Dermis microvascular lymphatic vessel endothelial cell (primary cell): ENCODE results near the gene MYO1E. TPM values are rescaled to one million over a fixed set of nuclear protein-coding genes. Genes with fewer than 3 reads are reported as not detected.

ENCODE experiments used
- DNase-seq, 2 donors: peaks; one replicate each; pipeline versions ENCODE4 v3.0.0 to v3.0.0-alpha.2; 2010; ENCODE audit warnings: low read depth in 2 of 2
- total RNA-seq: library from RNA; depleted of rRNA; stranded (reverse); fragments of >200 nt; gene quantifications from 2 replicates; pipeline ENCODE4 v1.2.1, GENCODE V29; 2014

Gene MYO1E
- total RNA-seq, 1 donor from 2014 or later = 21.4 TPM

- DNase-seq = no peak
Measured at GRCh38 chr15:59268852-59269407, 103.7 kb downstream of the MYO1E start.

GRCh38 chr15:59268168-59268851 lies 104.4 kb downstream of the MYO1E start:
- DNase-seq = peak in 1 of 2 donors; percentile 39

GRCh38 chr15:59266028-59266427 lies 106.6 kb downstream of the MYO1E start:
- DNase-seq = no peak

GRCh38 chr15:59262316-59262715 lies 110.4 kb downstream of the MYO1E start:
- DNase-seq = no peak

GRCh38 chr15:59260090-59260489 lies 112.6 kb downstream of the MYO1E start:
- no peak for DNase-seq

- DNase-seq = no peak
Measured at GRCh38 chr15:59259137-59259943, 113.3 kb downstream of the MYO1E start.

GRCh38 chr15:59258317-59258716 lies 114.4 kb downstream of the MYO1E start:
- DNase-seq = no peak

- no peak for DNase-seq
Measured at GRCh38 chr15:59257140-59257539, 115.5 kb downstream of the MYO1E start.

GRCh38 chr15:59256482-59256881 lies 116.2 kb downstream of the MYO1E start:
- DNase-seq = no peak

GRCh38 chr15:59255680-59256336 lies 116.9 kb downstream of the MYO1E start:
- DNase-seq = no peak

GRCh38 chr15:59252137-59252536 lies 120.5 kb downstream of the MYO1E start:
- no peak for DNase-seq

GRCh38 chr15:59251001-59251845 lies 121.4 kb downstream of the MYO1E start:
- no peak for DNase-seq

- DNase-seq = no peak
Measured at GRCh38 chr15:59250249-59250648, 122.4 kb downstream of the MYO1E start.

GRCh38 chr15:59249816-59250215 lies 122.9 kb downstream of the MYO1E start:
- DNase-seq = no peak

GRCh38 chr15:59247364-59247763 lies 125.3 kb downstream of the MYO1E start:
- peak; percentile 64 to 78 for DNase-seq

- DNase-seq = no peak
Measured at GRCh38 chr15:59245559-59245958, 127.1 kb downstream of the MYO1E start.

- DNase-seq = no peak
Measured at GRCh38 chr15:59244337-59244736, 128.3 kb downstream of the MYO1E start.

- DNase-seq = no peak
Measured at GRCh38 chr15:59243622-59244021, 129.0 kb downstream of the MYO1E start.

GRCh38 chr15:59242649-59243048 lies 130.0 kb downstream of the MYO1E start:
- DNase-seq = no peak

GRCh38 chr15:59240036-59240435 lies 132.6 kb downstream of the MYO1E start:
- DNase-seq = no peak

- no peak for DNase-seq
Measured at GRCh38 chr15:59237924-59238331, 134.7 kb downstream of the MYO1E start.
